OCI-LY7 (cell line): ENCODE measurements around the gene CNOT4.

ENCODE experiments used
- EZH2phosphoT487 ChIP-seq: fragments of 200-600 bp; sonication (generic); IDR thresholded peaks from 2 replicates; pipeline ENCODE4 v1.6.1; 2018; ENCODE audit warnings: low read depth, borderline replicate concordance, mild to moderate bottlenecking, mixed run types, antibody characterized with exemption, low read length, moderate library complexity, mixed read lengths
- TF ChIP-seq, protein P1 (sequence below): fragments of 200-600 bp; sonication (generic); conservative IDR thresholded peaks from 2 replicates; pipeline ENCODE4 v1.5.1; 2014; ENCODE audit warnings: mild to moderate bottlenecking, antibody characterized with exemption, low read length, moderate library complexity, mixed read lengths

- TF ChIP-seq, protein P1, sequence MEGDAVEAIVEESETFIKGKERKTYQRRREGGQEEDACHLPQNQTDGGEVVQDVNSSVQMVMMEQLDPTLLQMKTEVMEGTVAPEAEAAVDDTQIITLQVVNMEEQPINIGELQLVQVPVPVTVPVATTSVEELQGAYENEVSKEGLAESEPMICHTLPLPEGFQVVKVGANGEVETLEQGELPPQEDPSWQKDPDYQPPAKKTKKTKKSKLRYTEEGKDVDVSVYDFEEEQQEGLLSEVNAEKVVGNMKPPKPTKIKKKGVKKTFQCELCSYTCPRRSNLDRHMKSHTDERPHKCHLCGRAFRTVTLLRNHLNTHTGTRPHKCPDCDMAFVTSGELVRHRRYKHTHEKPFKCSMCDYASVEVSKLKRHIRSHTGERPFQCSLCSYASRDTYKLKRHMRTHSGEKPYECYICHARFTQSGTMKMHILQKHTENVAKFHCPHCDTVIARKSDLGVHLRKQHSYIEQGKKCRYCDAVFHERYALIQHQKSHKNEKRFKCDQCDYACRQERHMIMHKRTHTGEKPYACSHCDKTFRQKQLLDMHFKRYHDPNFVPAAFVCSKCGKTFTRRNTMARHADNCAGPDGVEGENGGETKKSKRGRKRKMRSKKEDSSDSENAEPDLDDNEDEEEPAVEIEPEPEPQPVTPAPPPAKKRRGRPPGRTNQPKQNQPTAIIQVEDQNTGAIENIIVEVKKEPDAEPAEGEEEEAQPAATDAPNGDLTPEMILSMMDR: no peak
- no peak for TF ChIP-seq EZH2phosphoT487
Observed at GRCh38 chr7:135416431-135416830, 93.5 kb downstream of the CNOT4 start.
